Right lobe of liver (tissue), 6 donors: Measurements from ENCODE around the gene DDX24. TPM values are rescaled to one million over a fixed set of nuclear protein-coding genes. Genes with fewer than 3 reads are reported as not detected.

Experiments
- ATAC-seq, 4 donors: fragments of 200-7000 bp; cut with Tn5 transposase; one replicate each; pipeline ENCODE4 v1.9.1; 2020; ENCODE audit warnings: mild to moderate bottlenecking in 4 of 4, moderate library complexity in 4 of 4
- DNase-seq, 3 donors: peaks; one replicate each; pipeline ENCODE4 v3.0.0-alpha.2; 2020
- H3K27ac ChIP-seq, 3 donors: fragments of 200-600 bp; one replicate each; pipeline ENCODE4 v1.8.0; 2022
- H3K27me3 ChIP-seq, 2 donors: fragments of 200-600 bp; one replicate each; pipeline ENCODE4 v1.8.0; 2022
- H3K36me3 ChIP-seq, 4 donors: fragments of 200-600 bp; sonication (generic) in 1 of 4; one replicate each; pipeline versions ENCODE4 v1.5.1 to v1.8.0; 2017 to 2022; ENCODE audit warnings: control low read depth in 1 of 4
- H3K4me1 ChIP-seq, 4 donors: fragments of 200-600 bp; sonication (generic) in 1 of 4; one replicate each; pipeline versions ENCODE4 v1.5.1 to v1.8.0; 2017 to 2022; ENCODE audit warnings: control low read depth in 1 of 4
- H3K4me3 ChIP-seq, 3 donors: fragments of 200-600 bp; one replicate each; pipeline ENCODE4 v1.8.0; 2022
- H3K9me3 ChIP-seq, 4 donors: fragments of 200-600 bp; sonication (generic) in 1 of 4; one replicate each; pipeline versions ENCODE4 v1.5.1 to v1.8.0; 2017 to 2022; ENCODE audit warnings: control low read depth in 1 of 4
- POLR2A ChIP-seq: fragments of 450-650 bp; IDR thresholded peaks from one replicate; pipeline ENCODE4 v1.6.1; 2017; ENCODE audit warnings: antibody characterized with exemption, mild to moderate bottlenecking
- WGBS: methylation state at CpG from one replicate; pipeline ENCODE4 v1.1.6; 2018; ENCODE audit warnings: low coverage, low lambda C conversion rate; ENCODE audit not compliant: insufficient coverage; ENCODE audit errors: missing lambda C conversion rate; 5-methylcytosine and 5-hydroxymethylcytosine counted together
- intact Hi-C, 2 donors: fragments of 100-400 bp; cut with DNase I; formaldehyde crosslinking; loops; one replicate each; pipeline versions ENCODE4 v1.11.2 to v1.14.1; 2022
- long read RNA-seq: library from polyadenylated mRNA; unstranded; transcript quantifications from one replicate; pipeline ENCODE4 v2.0.0, GENCODE V29; 2019
- total RNA-seq, 6 experiments: library from RNA; depleted of rRNA in 2 of 6; stranded (reverse); fragments of >200 nt in 2 of 6; fragmentation: NEBNext Ultra II Directional in 3 of 6; extraction: Animal tissue kit (Norgen Biotek cat#: 25700) in 3 of 6; gene quantifications; one replicate each; pipeline versions ENCODE4 v1.1.0 to v1.2.4, GENCODE V29; 2016 to 2023
- TF ChIP-seq, protein P1 (sequence below), 4 donors: fragments of 200-600 bp in 3 of 4; fragments of 450-650 bp in 1 of 4; IDR thresholded peaks; one replicate each; pipeline versions ENCODE4 v1.5.1 to v1.8.0; 2016 to 2022; ENCODE audit warnings: antibody characterized with exemption in 4 of 4, mild to moderate bottlenecking in 2 of 4
- donor health status: DM: no; HTN: yes; CAD: no.
- donor health status: DM: no; HTN: no; CAD: no.
- donor health status: DM: no; HTN: no; CAD: no.
- donor health status: DM: no; HTN: yes; CAD: no.
- donor health status: DM: no; HTN: yes; CAD: no.

DDX24 gene, protein sequence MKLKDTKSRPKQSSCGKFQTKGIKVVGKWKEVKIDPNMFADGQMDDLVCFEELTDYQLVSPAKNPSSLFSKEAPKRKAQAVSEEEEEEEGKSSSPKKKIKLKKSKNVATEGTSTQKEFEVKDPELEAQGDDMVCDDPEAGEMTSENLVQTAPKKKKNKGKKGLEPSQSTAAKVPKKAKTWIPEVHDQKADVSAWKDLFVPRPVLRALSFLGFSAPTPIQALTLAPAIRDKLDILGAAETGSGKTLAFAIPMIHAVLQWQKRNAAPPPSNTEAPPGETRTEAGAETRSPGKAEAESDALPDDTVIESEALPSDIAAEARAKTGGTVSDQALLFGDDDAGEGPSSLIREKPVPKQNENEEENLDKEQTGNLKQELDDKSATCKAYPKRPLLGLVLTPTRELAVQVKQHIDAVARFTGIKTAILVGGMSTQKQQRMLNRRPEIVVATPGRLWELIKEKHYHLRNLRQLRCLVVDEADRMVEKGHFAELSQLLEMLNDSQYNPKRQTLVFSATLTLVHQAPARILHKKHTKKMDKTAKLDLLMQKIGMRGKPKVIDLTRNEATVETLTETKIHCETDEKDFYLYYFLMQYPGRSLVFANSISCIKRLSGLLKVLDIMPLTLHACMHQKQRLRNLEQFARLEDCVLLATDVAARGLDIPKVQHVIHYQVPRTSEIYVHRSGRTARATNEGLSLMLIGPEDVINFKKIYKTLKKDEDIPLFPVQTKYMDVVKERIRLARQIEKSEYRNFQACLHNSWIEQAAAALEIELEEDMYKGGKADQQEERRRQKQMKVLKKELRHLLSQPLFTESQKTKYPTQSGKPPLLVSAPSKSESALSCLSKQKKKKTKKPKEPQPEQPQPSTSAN
- 10 to 100 TPM; 47.8 to 74.0 (median 63.6) TPM for total RNA-seq
- long read RNA-seq, full-length matches to known transcripts, result 15 of 17 reads
- long read RNA-seq, partial matches to known transcripts, result 2 of 17 reads
- long read RNA-seq, other reads (novel, unspliced or antisense), result 0 of 17 reads

DNA sequence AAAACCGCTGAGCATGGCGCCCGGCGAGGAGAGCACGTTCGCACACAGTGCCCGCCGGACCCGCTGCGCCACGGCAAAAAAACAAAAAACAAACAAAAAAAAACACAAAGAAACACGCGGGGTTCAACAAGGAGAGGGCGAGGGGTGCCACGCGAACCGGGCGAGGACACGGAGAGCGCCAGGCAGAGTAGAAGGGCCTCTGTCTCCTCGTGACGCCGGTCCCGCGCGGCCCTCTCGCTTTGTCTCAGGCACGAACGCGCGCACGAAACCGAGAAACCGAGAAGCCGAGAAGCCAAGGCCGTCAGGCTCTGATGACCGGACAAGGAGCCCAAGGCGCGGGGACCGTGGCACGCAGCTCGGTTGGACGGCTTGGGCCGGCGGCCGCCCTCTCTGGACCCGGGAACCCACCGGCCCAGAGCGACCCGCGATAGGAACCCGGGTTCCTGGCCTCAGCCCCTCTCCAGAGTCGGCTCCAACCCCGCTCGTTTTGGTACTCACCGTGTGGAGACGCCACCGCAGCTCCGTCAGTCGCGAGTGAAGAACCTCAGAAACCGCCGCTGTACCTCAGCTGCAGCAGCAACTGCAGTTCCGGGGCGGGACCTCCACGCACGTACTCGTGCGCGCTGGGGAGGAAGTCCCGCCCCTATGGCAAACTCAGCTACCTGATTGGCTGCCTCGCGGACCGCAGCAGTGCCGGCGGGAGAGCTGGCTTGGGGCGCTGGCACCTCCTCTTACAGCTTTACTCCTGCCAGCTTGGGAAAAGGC, at the start of gene DDX24, which contains the start of gene IFI27L1:
Gene DDX24 (minus strand): TSS at position 582 of the 765 bp plus-strand sequence. CDS start 1,460 bp downstream, outside the sequence.
Gene IFI27L1 (plus strand): TSS at position 690 of the 765 bp plus-strand sequence. CDS start 15,628 bp downstream, outside the sequence.
- Histone ChIP-seq H3K4me1 (peaks cover 0 to 39% (median 4%) of the 10 kb centered on the region in 4 donors), H3K27ac (peak within 1 kb of the TSS; percentile 86 to 92 (median 89)), H3K36me3 (peaks cover 0 to 19% (median 3%) of the 10 kb centered on the region in 4 donors), H3K4me3 (peak within 1 kb of the TSS; percentile 81 to 96 (median 92)), H3K27me3 (no peaks in the 10 kb centered on the region), H3K9me3 (no peaks in the 10 kb centered on the region)
- under 1% methylated on average over 25 of the region's 77 CpGs for WGBS
- intact Hi-C loops, result no loop called here
- TF ChIP-seq POLR2A, result peak; percentile 96
- TF ChIP-seq, protein P1, sequence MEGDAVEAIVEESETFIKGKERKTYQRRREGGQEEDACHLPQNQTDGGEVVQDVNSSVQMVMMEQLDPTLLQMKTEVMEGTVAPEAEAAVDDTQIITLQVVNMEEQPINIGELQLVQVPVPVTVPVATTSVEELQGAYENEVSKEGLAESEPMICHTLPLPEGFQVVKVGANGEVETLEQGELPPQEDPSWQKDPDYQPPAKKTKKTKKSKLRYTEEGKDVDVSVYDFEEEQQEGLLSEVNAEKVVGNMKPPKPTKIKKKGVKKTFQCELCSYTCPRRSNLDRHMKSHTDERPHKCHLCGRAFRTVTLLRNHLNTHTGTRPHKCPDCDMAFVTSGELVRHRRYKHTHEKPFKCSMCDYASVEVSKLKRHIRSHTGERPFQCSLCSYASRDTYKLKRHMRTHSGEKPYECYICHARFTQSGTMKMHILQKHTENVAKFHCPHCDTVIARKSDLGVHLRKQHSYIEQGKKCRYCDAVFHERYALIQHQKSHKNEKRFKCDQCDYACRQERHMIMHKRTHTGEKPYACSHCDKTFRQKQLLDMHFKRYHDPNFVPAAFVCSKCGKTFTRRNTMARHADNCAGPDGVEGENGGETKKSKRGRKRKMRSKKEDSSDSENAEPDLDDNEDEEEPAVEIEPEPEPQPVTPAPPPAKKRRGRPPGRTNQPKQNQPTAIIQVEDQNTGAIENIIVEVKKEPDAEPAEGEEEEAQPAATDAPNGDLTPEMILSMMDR (IDR thresholded peaks at IDR 0.05), result no peak
- peak; percentile 97 to 98 (median 98) for DNase-seq
- peak; percentile 100 for ATAC-seq

DNA sequence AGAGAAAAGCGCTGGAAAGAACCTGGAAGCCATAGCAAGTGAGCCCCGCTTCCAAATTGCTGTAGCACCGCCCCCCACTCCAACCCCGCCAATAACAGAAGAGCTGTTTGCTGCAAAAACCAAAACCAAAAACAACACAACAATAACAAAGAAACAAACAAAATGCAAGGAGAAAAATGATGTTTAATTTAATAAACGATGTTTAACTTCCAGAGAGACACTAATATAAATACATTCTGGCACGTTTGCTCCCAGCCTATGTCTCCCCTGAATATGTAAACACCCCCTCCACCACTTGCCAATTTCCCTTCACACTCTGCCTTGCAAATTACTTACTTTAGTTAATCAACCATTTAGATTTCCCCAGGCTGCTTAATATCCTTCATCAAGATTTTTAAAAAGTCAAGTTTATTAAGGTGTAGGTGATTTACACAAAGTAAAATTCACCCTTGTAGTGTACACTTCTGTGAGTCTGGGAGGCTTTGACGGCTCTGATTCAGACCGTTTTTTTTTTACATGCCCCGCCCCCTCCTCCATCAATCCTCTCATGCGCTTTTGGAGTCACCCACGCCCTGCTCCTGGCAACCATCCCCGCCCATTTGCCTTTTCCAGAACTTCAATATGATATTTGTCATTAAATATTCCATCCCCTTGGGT, 48.9 kb upstream of the DDX24 start:
- Histone ChIP-seq H3K4me3 (peak overlapping the region; percentile 28 to 45 (median 30)), H3K9me3 (no peaks in the 10 kb centered on the region), H3K36me3 (no peaks in the 10 kb centered on the region), H3K27me3 (no peaks in the 10 kb centered on the region), H3K4me1 (peaks cover 0 to 7% (median 0%) of the 10 kb centered on the region in 4 donors), H3K27ac (no peak overlapping the region)
- peak in 2 of 4 donors; percentile 39 to 61 for ATAC-seq
- DNase-seq, result no peak
- 2% methylated on average over 12 of the region's 12 CpGs for WGBS
- intact Hi-C loops, result loop anchor here (10.0 kb wide), 1 partner anchor 85 kb away; no protein-coding TSS in a partner anchor
- no peak for TF ChIP-seq POLR2A
- TF ChIP-seq, protein P1 (IDR thresholded peaks at IDR 0.05), result no peak

DNA sequence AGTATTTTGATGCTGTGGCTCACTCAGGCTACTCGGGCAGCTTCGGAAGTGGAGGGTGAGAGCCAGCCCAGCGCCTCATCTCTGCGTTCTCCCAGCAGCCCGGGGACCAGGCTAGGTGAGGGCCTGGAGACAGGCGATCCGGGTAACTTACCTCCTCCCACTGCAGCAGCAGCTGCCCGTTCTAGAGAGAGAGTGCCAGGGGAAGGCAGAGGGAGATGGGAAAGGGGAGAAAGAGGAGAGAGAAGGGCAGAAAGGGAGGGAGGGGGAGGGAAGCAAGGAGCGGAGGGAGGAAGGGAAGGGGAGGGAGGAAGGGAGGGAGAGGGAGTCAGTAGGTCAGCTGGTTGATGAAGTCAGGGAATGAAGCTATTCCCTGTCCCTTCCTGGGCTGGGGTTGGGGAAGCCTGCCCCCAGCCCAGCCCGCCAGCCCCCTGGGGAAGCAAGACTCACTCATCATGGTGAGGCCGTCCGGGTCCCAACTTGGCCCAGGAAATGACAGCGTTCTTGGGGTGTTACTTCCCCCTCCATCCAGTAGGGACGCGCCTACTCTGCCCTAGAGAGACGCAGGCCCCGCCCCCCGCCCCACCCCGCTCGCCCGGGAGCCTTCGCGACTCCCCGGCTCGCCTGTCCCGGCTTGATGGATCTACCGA, 48.2 kb upstream of the DDX24 start, which contains the start of gene IFI27L2:
Gene IFI27L2 (minus strand): TSS at position 494 of the 647 bp plus-strand sequence. CDS start 40 bp downstream, at position 454.
- H3K4me1 ChIP-seq, result peaks cover 0 to 7% (median 0%) of the 10 kb centered on the region in 4 donors
- WGBS, result 6% methylated on average over 20 of the region's 27 CpGs
- peak; percentile 81 to 89 (median 82) for ATAC-seq
- H3K4me3 ChIP-seq, result peak within 1 kb of the TSS; percentile 28 to 45 (median 30)
- H3K27me3 ChIP-seq, result no peaks in the 10 kb centered on the region
- H3K27ac ChIP-seq, result no peak within 1 kb of the TSS
- intact Hi-C loops, result loop anchor here (10.0 kb wide), 1 partner anchor 84 kb away; no protein-coding TSS in a partner anchor
- TF ChIP-seq, protein P1 (IDR thresholded peaks at IDR 0.05), result peak in 2 of 4 donors; percentile 25 to 29
- TF ChIP-seq POLR2A, result no peak
- no peaks in the 10 kb centered on the region for H3K36me3 ChIP-seq
- H3K9me3 ChIP-seq, result no peaks in the 10 kb centered on the region
- DNase-seq, result peak in 1 of 3 donors; percentile 68
